ENCODE data around the gene CNOT4.

Gene CNOT4

DNA sequence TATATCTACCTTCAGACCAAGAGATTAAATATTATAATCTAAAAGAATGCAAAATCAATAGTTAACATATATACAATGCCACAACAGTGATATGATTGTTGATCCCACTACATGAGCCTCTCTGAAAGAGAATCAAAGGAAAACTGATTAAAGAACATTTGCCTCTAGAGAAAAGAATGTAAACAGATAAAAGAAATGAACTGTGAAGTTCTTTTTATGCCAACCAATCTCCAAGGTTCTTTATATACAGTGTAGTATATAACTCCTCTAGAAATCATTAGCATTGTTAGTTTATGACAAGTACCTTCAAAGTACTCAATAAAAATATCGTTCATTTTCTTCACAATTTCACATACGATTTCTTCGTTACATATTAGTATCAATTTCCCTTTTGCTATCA is 20.1 kb downstream of the CNOT4 start:
- Histone ChIP-seq H4K12ac (ENCODE audit: low read depth, low read length) (no peak overlapping the region), H2AK5ac (ENCODE audit: low read length) (no peak overlapping the region), H3K23ac (ENCODE audit: low read length) (no peak overlapping the region), H3K27ac (ENCODE audit: low read depth, low read length) (no peak overlapping the region), H4K91ac (ENCODE audit: low read depth, low read length) (no peak overlapping the region), H3K4me3 (ENCODE audit: low read depth, low read length) (no peak overlapping the region), H3K27me3 (ENCODE audit: insufficient read depth, low read length) (no peaks in the 10 kb centered on the region), H3K18ac (ENCODE audit: low read length) (no peak overlapping the region), H3K9me3 (ENCODE audit: insufficient read depth, low read depth, low read length) (no peaks in the 10 kb centered on the region), H3K36me3 (ENCODE audit: control insufficient read depth in 1 of 2, insufficient read depth in 2 of 2, low read length in 2 of 2) (no peaks in the 10 kb centered on the region), H2AFZ (ENCODE audit: insufficient read depth, low read length, poor library complexity) (no peak overlapping the region), H3K79me2 (ENCODE audit: control insufficient read depth, insufficient read depth, low read length, poor library complexity) (peaks cover 2% of the 10 kb centered on the region), H3K4me2 (ENCODE audit: low read length) (no peak overlapping the region), H3K4ac (ENCODE audit: low read depth, low read length) (no peak overlapping the region), H3K14ac (ENCODE audit: low read length) (no peak overlapping the region), H2BK12ac (ENCODE audit: low read length) (no peak overlapping the region), H3K4me1 (ENCODE audit: control insufficient read depth in 1 of 2, insufficient read depth in 2 of 2, low read length in 2 of 2) (no peaks in the 10 kb centered on the region), H2BK120ac (ENCODE audit: insufficient read depth, low read length, poor library complexity) (no peak overlapping the region), H3K79me1 (ENCODE audit: low read length) (no peaks in the 10 kb centered on the region), H4K8ac (ENCODE audit: low read depth, low read length) (no peak overlapping the region), H3K9ac (ENCODE audit: low read length) (no peak overlapping the region), H2BK5ac (ENCODE audit: low read depth, low read length, poor library complexity) (no peak overlapping the region)
- 100% methylated on average over 3 of the region's 3 CpGs for WGBS (ENCODE audit: extremely low coverage, insufficient coverage, insufficient read length)
- DNase-seq, result no peak

DNA sequence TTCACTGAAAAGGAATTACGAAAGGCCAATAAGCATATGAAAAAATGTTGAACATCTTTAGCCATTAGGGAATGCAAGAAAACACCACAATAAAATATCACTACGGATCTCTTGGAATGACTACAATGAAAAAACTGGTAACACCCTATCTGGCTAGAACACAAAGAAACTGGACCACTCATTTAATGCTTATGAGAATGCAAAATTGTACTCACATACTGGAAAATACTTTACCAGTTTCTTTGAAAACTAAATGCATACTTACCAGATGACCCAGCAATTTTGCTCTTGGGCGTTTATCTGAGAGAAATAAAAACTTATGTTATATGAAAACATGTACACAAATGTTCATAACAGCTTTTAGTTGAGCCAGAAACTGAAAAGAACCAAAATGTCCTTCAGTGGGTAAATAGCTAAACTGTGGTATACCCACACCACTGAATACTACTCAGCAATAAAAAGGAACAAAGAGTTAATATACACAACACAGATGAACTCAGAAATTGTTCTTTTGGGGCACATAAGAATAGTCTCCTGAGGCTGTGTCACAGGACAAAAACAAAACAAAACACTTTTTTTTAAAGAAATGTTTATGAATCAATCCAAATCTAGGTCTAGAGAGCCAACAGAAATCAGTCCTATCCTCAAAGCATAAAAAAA is 23.5 kb downstream of the CNOT4 start:
- Histone ChIP-seq H3K4ac (ENCODE audit: low read depth, low read length) (no peak overlapping the region), H4K91ac (ENCODE audit: low read depth, low read length) (no peak overlapping the region), H4K12ac (ENCODE audit: low read depth, low read length) (no peak overlapping the region), H4K8ac (ENCODE audit: low read depth, low read length) (no peak overlapping the region), H3K23ac (ENCODE audit: low read length) (no peak overlapping the region), H3K4me1 (ENCODE audit: control insufficient read depth in 1 of 2, insufficient read depth in 2 of 2, low read length in 2 of 2) (no peaks in the 10 kb centered on the region), H3K27ac (ENCODE audit: low read depth, low read length) (no peak overlapping the region), H2AFZ (ENCODE audit: insufficient read depth, low read length, poor library complexity) (no peak overlapping the region), H3K4me3 (ENCODE audit: low read depth, low read length) (no peak overlapping the region), H3K36me3 (ENCODE audit: control insufficient read depth in 1 of 2, insufficient read depth in 2 of 2, low read length in 2 of 2) (no peaks in the 10 kb centered on the region), H3K9ac (ENCODE audit: low read length) (no peak overlapping the region), H2BK12ac (ENCODE audit: low read length) (no peak overlapping the region), H3K79me2 (ENCODE audit: control insufficient read depth, insufficient read depth, low read length, poor library complexity) (peaks cover 2% of the 10 kb centered on the region), H2BK120ac (ENCODE audit: insufficient read depth, low read length, poor library complexity) (no peak overlapping the region), H3K4me2 (ENCODE audit: low read length) (no peak overlapping the region), H2AK5ac (ENCODE audit: low read length) (no peak overlapping the region), H2BK5ac (ENCODE audit: low read depth, low read length, poor library complexity) (no peak overlapping the region), H3K27me3 (ENCODE audit: insufficient read depth, low read length) (no peaks in the 10 kb centered on the region), H3K9me3 (ENCODE audit: insufficient read depth, low read depth, low read length) (no peaks in the 10 kb centered on the region), H3K18ac (ENCODE audit: low read length) (no peak overlapping the region), H3K79me1 (ENCODE audit: low read length) (no peaks in the 10 kb centered on the region), H3K14ac (ENCODE audit: low read length) (no peak overlapping the region)
- DNase-seq, result peak in 1 of 2 donors; percentile 59
- no CpG with 5 or more reads among the region's 3 CpGs for WGBS (ENCODE audit: extremely low coverage, insufficient coverage, insufficient read length)

DNA sequence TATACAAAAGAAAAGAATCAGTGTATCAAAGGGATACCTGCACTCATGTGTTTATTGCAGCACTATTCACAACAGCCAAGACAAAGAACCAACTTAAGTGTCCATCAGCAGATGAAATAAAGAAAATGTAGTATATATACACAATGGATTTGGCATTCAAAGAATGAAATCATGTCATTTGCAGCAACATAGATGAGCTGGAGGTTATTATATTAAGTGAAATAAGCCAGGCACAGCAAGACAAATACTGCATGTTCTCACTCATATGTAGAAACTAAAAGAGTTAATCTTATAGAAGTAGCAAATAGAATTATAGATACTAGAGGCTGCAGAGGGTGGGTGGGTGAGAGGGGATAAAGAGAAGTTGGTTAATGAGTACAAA is 28.3 kb downstream of the CNOT4 start:
- no peak for DNase-seq
- Histone ChIP-seq H4K91ac (ENCODE audit: low read depth, low read length) (no peak overlapping the region), H3K79me1 (ENCODE audit: low read length) (no peaks in the 10 kb centered on the region), H4K8ac (ENCODE audit: low read depth, low read length) (no peak overlapping the region), H3K9ac (ENCODE audit: low read length) (no peak overlapping the region), H3K18ac (ENCODE audit: low read length) (no peak overlapping the region), H3K4me1 (ENCODE audit: control insufficient read depth in 1 of 2, insufficient read depth in 2 of 2, low read length in 2 of 2) (no peaks in the 10 kb centered on the region), H2BK120ac (ENCODE audit: insufficient read depth, low read length, poor library complexity) (no peak overlapping the region), H3K27me3 (ENCODE audit: insufficient read depth, low read length) (no peaks in the 10 kb centered on the region), H2AK5ac (ENCODE audit: low read length) (no peak overlapping the region), H2BK12ac (ENCODE audit: low read length) (no peak overlapping the region), H3K4me2 (ENCODE audit: low read length) (no peak overlapping the region), H2AFZ (ENCODE audit: insufficient read depth, low read length, poor library complexity) (no peak overlapping the region), H3K14ac (ENCODE audit: low read length) (no peak overlapping the region), H3K36me3 (ENCODE audit: control insufficient read depth in 1 of 2, insufficient read depth in 2 of 2, low read length in 2 of 2) (no peaks in the 10 kb centered on the region), H4K12ac (ENCODE audit: low read depth, low read length) (no peak overlapping the region), H3K4ac (ENCODE audit: low read depth, low read length) (no peak overlapping the region), H2BK5ac (ENCODE audit: low read depth, low read length, poor library complexity) (no peak overlapping the region), H3K27ac (ENCODE audit: low read depth, low read length) (no peak overlapping the region), H3K9me3 (ENCODE audit: insufficient read depth, low read depth, low read length) (no peaks in the 10 kb centered on the region), H3K79me2 (ENCODE audit: control insufficient read depth, insufficient read depth, low read length, poor library complexity) (peaks cover 2% of the 10 kb centered on the region), H3K4me3 (ENCODE audit: low read depth, low read length) (no peak overlapping the region), H3K23ac (ENCODE audit: low read length) (no peak overlapping the region)

DNA sequence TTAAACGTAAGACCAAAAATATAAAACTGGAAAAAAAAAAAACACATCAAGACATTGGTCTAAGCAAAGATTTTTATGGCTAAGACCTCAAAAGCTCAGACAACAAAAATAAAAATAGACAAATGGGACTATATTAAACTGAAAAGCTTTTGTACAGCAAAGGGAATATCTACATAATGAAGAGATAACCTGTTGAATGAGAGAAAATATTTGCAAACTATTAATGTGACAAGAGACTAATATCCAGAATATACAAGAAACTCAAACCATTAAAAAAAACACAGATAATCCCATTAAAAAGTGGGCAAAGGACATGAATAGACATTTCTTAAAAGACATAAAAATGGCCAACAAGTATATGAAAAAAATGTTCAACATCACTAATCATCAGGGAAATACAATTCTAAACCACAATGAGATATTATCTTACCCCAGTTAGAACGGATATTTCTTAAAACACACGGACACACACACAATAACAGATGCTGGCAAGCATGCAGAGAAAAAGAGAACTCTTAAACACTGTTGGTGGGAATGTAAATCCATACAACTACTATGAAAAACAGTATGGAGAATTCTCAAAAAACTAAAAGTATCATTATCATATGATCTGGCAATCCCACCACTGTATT is 28.8 kb downstream of the CNOT4 start:
- Histone ChIP-seq H3K14ac (ENCODE audit: low read length) (no peak overlapping the region), H3K79me2 (ENCODE audit: control insufficient read depth, insufficient read depth, low read length, poor library complexity) (peaks cover 2% of the 10 kb centered on the region), H3K23ac (ENCODE audit: low read length) (no peak overlapping the region), H3K4me2 (ENCODE audit: low read length) (no peak overlapping the region), H3K36me3 (ENCODE audit: control insufficient read depth in 1 of 2, insufficient read depth in 2 of 2, low read length in 2 of 2) (no peaks in the 10 kb centered on the region), H3K9ac (ENCODE audit: low read length) (no peak overlapping the region), H2AK5ac (ENCODE audit: low read length) (no peak overlapping the region), H3K27me3 (ENCODE audit: insufficient read depth, low read length) (no peaks in the 10 kb centered on the region), H3K18ac (ENCODE audit: low read length) (no peak overlapping the region), H3K79me1 (ENCODE audit: low read length) (no peaks in the 10 kb centered on the region), H4K91ac (ENCODE audit: low read depth, low read length) (no peak overlapping the region), H4K12ac (ENCODE audit: low read depth, low read length) (no peak overlapping the region), H2BK120ac (ENCODE audit: insufficient read depth, low read length, poor library complexity) (no peak overlapping the region), H2AFZ (ENCODE audit: insufficient read depth, low read length, poor library complexity) (no peak overlapping the region), H3K4ac (ENCODE audit: low read depth, low read length) (no peak overlapping the region), H3K27ac (ENCODE audit: low read depth, low read length) (no peak overlapping the region), H4K8ac (ENCODE audit: low read depth, low read length) (no peak overlapping the region), H3K4me1 (ENCODE audit: control insufficient read depth in 1 of 2, insufficient read depth in 2 of 2, low read length in 2 of 2) (no peaks in the 10 kb centered on the region), H2BK12ac (ENCODE audit: low read length) (no peak overlapping the region), H2BK5ac (ENCODE audit: low read depth, low read length, poor library complexity) (no peak overlapping the region), H3K4me3 (ENCODE audit: low read depth, low read length) (no peak overlapping the region), H3K9me3 (ENCODE audit: insufficient read depth, low read depth, low read length) (no peaks in the 10 kb centered on the region)
- DNase-seq, result no peak
- no CpG with 5 or more reads among the region's 3 CpGs for WGBS (ENCODE audit: extremely low coverage, insufficient coverage, insufficient read length)

Data from trophoblast cell (in vitro differentiated cells and primary cell).